MCF 10A (cell line): ENCODE data around the gene RSPO4. TPM values are rescaled to one million over a fixed set of nuclear protein-coding genes. Genes with fewer than 3 reads are reported as not detected.

Experiments used
- BruUV-seq: library from RNA; stranded (reverse); fragments of 400-500 nt; replicated peaks from 2 replicates; lab custom pipeline; 2021; lab: Mats Ljungman, UMichigan
- CTCF ChIA-PET: fragments of 300-600 bp; sonication (Branson Sonifier 250); formaldehyde crosslinking; extraction: SDS; loops from one replicate; lab custom pipeline; 2021; ENCODE audit warnings: antibody characterized with exemption, inconsistent platforms; lab: Yijun Ruan, JAX
- POLR2A ChIA-PET: fragments of 300-600, 350-650 bp; sonication (Branson Sonifier 250); formaldehyde crosslinking; extraction: SDS; loops from one replicate; lab custom pipeline; 2020; ENCODE audit warnings: antibody characterized with exemption, inconsistent platforms; lab: Yijun Ruan, JAX
- DNase-seq: peaks from one replicate; pipeline ENCODE4 v3.0.0-alpha.2; 2018; ENCODE audit not compliant: unreplicated experiment
- H3K27ac Mint-ChIP-seq: one replicate; pipeline ENCODE4 v1.8.0; 2022; ENCODE audit warnings: mild to moderate bottlenecking, low read depth, mixed read lengths; ENCODE audit not compliant: unreplicated experiment
- H3K27me3 Mint-ChIP-seq: one replicate; pipeline ENCODE4 v1.8.0; 2022; ENCODE audit warnings: mixed read lengths; ENCODE audit not compliant: insufficient read depth, unreplicated experiment
- H3K36me3 Mint-ChIP-seq: one replicate; pipeline ENCODE4 v1.8.0; 2022; ENCODE audit warnings: mild to moderate bottlenecking, moderate library complexity, mixed read lengths; ENCODE audit not compliant: insufficient read depth, unreplicated experiment
- H3K4me1 Mint-ChIP-seq: one replicate; pipeline ENCODE4 v1.8.0; 2022; ENCODE audit warnings: mixed read lengths; ENCODE audit not compliant: insufficient read depth, unreplicated experiment
- H3K4me3 Mint-ChIP-seq: one replicate; pipeline ENCODE4 v1.8.0; 2022; ENCODE audit warnings: mild to moderate bottlenecking, moderate library complexity, mixed read lengths; ENCODE audit not compliant: unreplicated experiment
- H3K9me3 Mint-ChIP-seq: one replicate; pipeline ENCODE4 v1.8.0; 2022; ENCODE audit warnings: mixed read lengths; ENCODE audit not compliant: unreplicated experiment
- intact Hi-C: fragments of 100-400 bp; cut with micrococcal nuclease; formaldehyde crosslinking; loops from 2 replicates; pipeline ENCODE4 v1.14.1; 2022
- total RNA-seq: library from RNA; stranded (reverse); gene quantifications from 2 replicates; pipeline ENCODE4 v1.2.3, GENCODE V29; 2022
- TF ChIP-seq, protein P1 (sequence below): fragments of 200-600 bp; IDR thresholded peaks from one replicate; pipeline ENCODE4 v1.8.0; 2022; ENCODE audit warnings: antibody characterized with exemption, mild to moderate bottlenecking; ENCODE audit not compliant: unreplicated experiment

RSPO4 gene
- total RNA-seq, 1 experiment from 2014 or later: not detected

DNA sequence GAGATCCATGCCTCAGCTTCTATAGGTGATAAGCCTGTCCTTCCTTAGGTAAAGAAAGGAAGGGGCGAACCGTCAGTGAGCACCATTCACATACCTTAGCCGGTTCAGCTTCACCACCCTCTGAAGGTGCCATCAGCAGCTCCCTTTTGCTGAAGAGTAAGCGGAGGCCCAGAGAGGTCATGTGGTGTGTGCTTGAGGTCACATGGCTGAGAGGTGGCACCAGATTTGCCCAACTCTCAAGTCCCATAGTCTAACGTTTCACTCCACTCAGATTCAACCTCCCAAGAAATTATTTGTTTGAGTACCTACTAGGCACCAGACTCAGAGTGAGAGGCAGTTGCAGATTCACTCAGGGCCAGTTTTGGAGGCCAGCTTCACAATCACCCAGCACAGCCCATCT lies 18.5 kb upstream of the RSPO4 start:
- Mint-ChIP-seq H3K27me3 (peaks cover 68% of the 10 kb centered on the region), H3K9me3 (no peaks in the 10 kb centered on the region), H3K36me3 (no peaks in the 10 kb centered on the region), H3K4me3 (no peak overlapping the region), H3K4me1 (no peaks in the 10 kb centered on the region), H3K27ac (no peak overlapping the region)
- no peak for DNase-seq
- BruUV-seq: no TSS peak
- intact Hi-C loops: no loop called here
- TF ChIP-seq, protein P1, sequence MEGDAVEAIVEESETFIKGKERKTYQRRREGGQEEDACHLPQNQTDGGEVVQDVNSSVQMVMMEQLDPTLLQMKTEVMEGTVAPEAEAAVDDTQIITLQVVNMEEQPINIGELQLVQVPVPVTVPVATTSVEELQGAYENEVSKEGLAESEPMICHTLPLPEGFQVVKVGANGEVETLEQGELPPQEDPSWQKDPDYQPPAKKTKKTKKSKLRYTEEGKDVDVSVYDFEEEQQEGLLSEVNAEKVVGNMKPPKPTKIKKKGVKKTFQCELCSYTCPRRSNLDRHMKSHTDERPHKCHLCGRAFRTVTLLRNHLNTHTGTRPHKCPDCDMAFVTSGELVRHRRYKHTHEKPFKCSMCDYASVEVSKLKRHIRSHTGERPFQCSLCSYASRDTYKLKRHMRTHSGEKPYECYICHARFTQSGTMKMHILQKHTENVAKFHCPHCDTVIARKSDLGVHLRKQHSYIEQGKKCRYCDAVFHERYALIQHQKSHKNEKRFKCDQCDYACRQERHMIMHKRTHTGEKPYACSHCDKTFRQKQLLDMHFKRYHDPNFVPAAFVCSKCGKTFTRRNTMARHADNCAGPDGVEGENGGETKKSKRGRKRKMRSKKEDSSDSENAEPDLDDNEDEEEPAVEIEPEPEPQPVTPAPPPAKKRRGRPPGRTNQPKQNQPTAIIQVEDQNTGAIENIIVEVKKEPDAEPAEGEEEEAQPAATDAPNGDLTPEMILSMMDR: no peak
- ChIA-PET CTCF (interaction anchor here (0.6 to 1.1 kb wide), 2 partner anchors 65 to 454 kb away, joined by 3 read pairs; no protein-coding TSS in a partner anchor), POLR2A (interaction anchor here (1.2 kb wide), 1 partner anchor 8 kb away, joined by 4 read pairs; no protein-coding TSS in a partner anchor)

DNA sequence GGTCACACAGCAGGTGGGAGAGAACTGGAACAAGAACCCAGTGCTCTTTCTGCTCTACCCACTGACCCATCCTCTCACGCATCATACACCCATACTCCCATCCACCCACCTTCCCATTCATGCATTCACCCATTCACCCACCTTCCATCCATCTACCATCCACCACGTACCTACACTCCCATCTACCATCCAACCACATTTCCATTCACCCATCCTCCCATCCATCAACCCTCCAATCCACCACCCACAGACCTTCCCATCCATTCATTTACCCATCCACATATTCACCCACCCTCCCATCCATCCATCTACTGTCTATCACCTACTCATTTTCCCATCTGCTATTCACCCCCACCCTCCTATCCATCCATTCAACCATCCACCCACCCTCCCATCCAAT lies 17.2 kb upstream of the RSPO4 start:
- intact Hi-C loops: no loop called here
- H3K27ac Mint-ChIP-seq: no peak overlapping the region
- no peaks in the 10 kb centered on the region for H3K36me3 Mint-ChIP-seq
- TF ChIP-seq, protein P1: no peak
- no peaks in the 10 kb centered on the region for H3K4me1 Mint-ChIP-seq
- no peaks in the 10 kb centered on the region for H3K9me3 Mint-ChIP-seq
- BruUV-seq: no TSS peak
- DNase-seq: no peak
- CTCF ChIA-PET: interaction anchor here (1.1 to 1.3 kb wide), 2 partner anchors 64 to 89 kb away, joined by 3 read pairs; no protein-coding TSS in a partner anchor
- H3K27me3 Mint-ChIP-seq: peaks cover 68% of the 10 kb centered on the region
- H3K4me3 Mint-ChIP-seq: no peak overlapping the region
- POLR2A ChIA-PET: no interaction called here

DNA sequence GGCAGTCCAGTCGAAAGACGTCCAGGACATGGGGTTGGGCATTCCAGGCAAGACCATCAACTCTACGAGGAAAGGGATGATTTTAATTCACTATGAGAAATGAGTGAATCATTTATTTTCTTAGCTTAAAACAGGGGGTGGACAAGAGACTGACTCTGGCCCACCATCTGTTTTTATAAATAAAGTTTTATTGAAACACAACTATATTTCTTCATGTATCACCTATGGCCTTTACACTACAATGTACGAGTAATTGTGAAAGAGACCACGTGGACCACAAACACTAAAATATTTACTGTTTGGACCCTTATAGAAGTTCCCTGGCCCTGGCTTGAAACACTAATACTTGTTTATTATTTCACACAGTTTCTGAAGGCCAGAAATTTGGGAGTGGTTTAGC lies 15.6 kb upstream of the RSPO4 start:
- no TSS peak for BruUV-seq
- CTCF ChIA-PET: interaction anchor here (0.6 kb wide), 1 partner anchor 107 kb away, joined by 3 read pairs; no protein-coding TSS in a partner anchor
- no peaks in the 10 kb centered on the region for H3K36me3 Mint-ChIP-seq
- DNase-seq: no peak
- intact Hi-C loops: no loop called here
- TF ChIP-seq, protein P1: no peak
- peaks cover 51% of the 10 kb centered on the region for H3K27me3 Mint-ChIP-seq
- H3K9me3 Mint-ChIP-seq: no peaks in the 10 kb centered on the region
- H3K4me1 Mint-ChIP-seq: no peaks in the 10 kb centered on the region
- H3K4me3 Mint-ChIP-seq: no peak overlapping the region
- H3K27ac Mint-ChIP-seq: no peak overlapping the region
- POLR2A ChIA-PET: no interaction called here

DNA sequence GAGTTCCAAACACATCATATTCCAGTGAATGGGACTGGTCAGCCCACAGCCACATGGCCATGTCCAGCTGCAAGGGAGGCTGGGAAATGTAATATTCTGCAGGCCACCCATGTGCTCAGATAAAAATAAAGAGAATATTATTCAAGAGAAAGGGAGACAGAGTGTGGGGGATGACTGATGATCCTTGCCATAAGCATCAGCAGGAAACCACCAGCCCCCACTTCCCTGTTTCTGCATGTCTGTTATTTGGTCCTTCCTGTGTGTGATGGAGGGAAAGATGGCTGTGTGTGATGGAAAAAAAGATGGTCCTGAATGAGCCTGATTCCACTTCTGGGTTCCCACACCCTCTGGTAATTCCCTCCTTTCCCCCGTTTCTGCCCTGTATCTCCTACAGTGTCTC lies 13.1 kb upstream of the RSPO4 start:
- H3K4me1 Mint-ChIP-seq: no peaks in the 10 kb centered on the region
- no peak for DNase-seq
- ChIA-PET POLR2A (interaction anchor here (0.6 kb wide), 1 partner anchor 379 kb away, joined by 3 read pairs; no protein-coding TSS in a partner anchor), CTCF (interaction anchor here (0.8 kb wide), 1 partner anchor 200 kb away, joined by 5 read pairs; no protein-coding TSS in a partner anchor)
- H3K27me3 Mint-ChIP-seq: peaks cover 34% of the 10 kb centered on the region
- H3K9me3 Mint-ChIP-seq: no peaks in the 10 kb centered on the region
- no TSS peak for BruUV-seq
- intact Hi-C loops: no loop called here
- no peak overlapping the region for H3K27ac Mint-ChIP-seq
- TF ChIP-seq, protein P1: no peak
- H3K36me3 Mint-ChIP-seq: no peaks in the 10 kb centered on the region
- H3K4me3 Mint-ChIP-seq: no peak overlapping the region
